AG09309 (cell line): ENCODE measurements around the gene ACYP1.

ENCODE experiments used
- DNase-seq: peaks from one replicate; pipeline ENCODE4 v3.0.0-alpha.2; 2010; ENCODE audit warnings: low read depth
- H3K4me3 ChIP-seq: 2 replicates; pipeline ENCODE4 v1.5.1; 2011; ENCODE audit warnings: mild to moderate bottlenecking, low read depth, low read length, moderate library complexity; ENCODE audit not compliant: control insufficient read depth
- TF ChIP-seq, protein P1 (sequence below): IDR thresholded peaks from 2 replicates; pipeline ENCODE4 v1.5.1; 2011; ENCODE audit warnings: mild to moderate bottlenecking, low read depth, low read length, inconsistent platforms; ENCODE audit not compliant: insufficient read depth, control insufficient read depth; ENCODE audit errors: missing control alignments

Gene ACYP1

GRCh38 chr14:75051556-75051899 lies 12.3 kb downstream of the ACYP1 start:
- H3K4me3 ChIP-seq, result peak overlapping the region; percentile 14
- DNase-seq, result no peak
- TF ChIP-seq, protein P1, sequence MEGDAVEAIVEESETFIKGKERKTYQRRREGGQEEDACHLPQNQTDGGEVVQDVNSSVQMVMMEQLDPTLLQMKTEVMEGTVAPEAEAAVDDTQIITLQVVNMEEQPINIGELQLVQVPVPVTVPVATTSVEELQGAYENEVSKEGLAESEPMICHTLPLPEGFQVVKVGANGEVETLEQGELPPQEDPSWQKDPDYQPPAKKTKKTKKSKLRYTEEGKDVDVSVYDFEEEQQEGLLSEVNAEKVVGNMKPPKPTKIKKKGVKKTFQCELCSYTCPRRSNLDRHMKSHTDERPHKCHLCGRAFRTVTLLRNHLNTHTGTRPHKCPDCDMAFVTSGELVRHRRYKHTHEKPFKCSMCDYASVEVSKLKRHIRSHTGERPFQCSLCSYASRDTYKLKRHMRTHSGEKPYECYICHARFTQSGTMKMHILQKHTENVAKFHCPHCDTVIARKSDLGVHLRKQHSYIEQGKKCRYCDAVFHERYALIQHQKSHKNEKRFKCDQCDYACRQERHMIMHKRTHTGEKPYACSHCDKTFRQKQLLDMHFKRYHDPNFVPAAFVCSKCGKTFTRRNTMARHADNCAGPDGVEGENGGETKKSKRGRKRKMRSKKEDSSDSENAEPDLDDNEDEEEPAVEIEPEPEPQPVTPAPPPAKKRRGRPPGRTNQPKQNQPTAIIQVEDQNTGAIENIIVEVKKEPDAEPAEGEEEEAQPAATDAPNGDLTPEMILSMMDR, result no peak

DNA sequence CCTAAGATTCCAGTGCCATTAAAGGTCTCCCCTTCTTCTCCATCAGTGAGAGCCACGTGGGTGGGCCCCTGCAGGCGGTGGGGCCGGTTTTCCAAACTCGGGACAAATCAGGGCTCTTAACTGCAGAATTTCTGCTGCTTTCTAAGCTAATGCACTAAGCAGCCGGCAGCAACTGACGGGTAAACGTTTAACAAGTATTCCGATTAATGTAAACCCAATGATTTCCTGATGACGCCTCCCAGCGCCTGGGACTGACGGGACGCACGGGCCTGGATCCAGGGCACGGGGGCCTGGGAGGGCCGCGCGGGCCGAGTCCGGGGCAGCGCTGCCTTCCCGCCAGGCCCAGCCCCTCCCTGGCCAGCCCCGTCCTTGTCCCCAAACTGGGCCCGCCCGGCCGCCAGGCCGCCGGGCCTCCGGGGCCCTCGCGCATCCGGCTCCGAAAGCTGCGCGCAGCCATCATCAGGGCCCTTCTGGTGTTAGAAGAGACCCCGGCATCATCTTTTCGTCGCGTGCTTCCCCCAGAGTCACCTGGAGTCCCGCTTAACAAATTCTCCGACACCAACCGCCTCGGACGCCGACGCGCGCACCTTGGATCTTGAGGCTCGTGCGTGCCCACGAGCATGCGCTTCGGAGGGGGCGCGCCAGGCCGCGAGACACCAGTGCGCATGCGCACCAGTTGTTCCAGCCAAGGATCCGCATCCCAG lies 12.8 kb downstream of the ACYP1 start, which contains the start of gene MLH3:
MLH3 (minus strand) TSS at position 616 of the 704 bp plus-strand sequence. CDS start 1,812 bp downstream, outside the sequence.
- H3K4me3 ChIP-seq, result peak within 1 kb of the TSS; percentile 14
- no peak for DNase-seq
- TF ChIP-seq, protein P1, result no peak

DNA sequence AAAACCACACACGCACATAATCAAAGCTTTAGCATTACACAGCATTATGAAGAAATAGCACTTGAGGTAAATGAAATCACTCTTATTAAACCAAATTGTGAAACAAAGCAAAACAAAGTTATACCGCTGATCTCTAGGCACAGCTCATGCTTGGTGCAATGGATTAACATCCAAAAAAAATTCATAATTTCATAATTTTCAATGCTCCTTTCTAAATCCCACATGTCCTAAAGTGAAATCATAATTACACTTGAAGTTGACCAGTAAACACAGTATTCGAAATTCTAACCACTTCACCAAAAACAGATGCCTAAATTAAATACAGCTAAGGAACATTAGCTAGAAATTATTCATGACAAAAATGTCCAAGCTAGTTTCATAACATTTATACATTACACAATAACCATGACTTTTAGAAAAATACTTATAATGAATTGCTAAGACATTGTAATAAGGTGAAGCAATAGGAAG lies 14.1 kb downstream of the ACYP1 start:
- TF ChIP-seq, protein P1, result no peak
- DNase-seq, result peak; percentile 64
- H3K4me3 ChIP-seq, result no peak overlapping the region

- no peak for DNase-seq
- TF ChIP-seq, protein P1, result no peak
Measured at GRCh38 chr14:75049136-75049535, 14.7 kb downstream of the ACYP1 start.

DNA sequence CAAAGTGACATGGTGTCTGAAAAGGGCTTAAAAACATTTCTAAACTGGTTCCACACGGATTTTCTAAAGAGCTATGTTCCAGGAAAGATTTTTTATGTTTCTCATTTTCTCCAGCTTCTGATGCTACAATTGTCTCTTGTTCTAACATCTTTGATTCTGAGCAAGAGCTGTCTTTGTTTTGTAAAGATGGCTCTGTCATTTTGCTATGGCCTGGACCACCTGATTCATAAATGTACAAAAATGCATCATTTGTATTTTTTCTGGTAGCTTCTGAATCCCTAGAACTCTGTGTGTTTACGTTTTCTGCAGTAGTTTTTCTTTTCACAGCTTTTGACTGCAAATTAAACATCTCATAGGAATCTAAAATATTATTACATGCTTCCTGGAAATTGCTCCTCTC lies 15.7 kb downstream of the ACYP1 start:
- H3K4me3 ChIP-seq, result no peak overlapping the region
- no peak for DNase-seq
- TF ChIP-seq, protein P1, result no peak

More at GRCh38 chr14:75049136-75049535, 14.7 kb downstream of the ACYP1 start:
- no peak overlapping the region for H3K4me3 ChIP-seq

DNA sequence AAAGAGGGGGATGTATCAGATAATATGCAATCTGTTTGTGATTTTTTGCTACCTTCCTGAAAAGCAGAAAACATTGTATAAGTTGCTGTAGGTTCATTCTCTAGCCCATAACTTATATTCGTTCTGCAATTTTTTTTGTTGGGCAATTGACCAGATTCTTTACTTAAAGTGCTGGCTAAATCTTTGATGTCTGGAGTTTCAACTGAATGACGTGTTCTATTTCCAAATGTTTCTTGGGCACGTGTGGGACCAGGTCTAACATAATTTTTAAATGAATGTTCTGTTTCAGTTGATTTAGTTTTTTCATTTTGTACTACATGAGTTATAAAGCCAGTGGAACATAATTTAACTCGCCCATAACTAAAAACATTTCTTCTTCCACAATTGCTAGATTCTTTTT lies 16.3 kb downstream of the ACYP1 start:
- no peak overlapping the region for H3K4me3 ChIP-seq
- DNase-seq, result no peak
- TF ChIP-seq, protein P1, result no peak
